GM23248 (cell line): Measurements from ENCODE around the gene SLC6A12.

ENCODE experiments used
- EZH2 ChIP-seq: fragments of 200-600 bp; sonication (generic); IDR thresholded peaks from 2 replicates; pipeline ENCODE4 v1.6.1; 2018; ENCODE audit warnings: antibody characterized with exemption, mild to moderate bottlenecking; ENCODE audit not compliant: insufficient read depth, poor library complexity, severe bottlenecking
- EZH2phosphoT487 ChIP-seq: fragments of 200-600 bp; sonication (generic); IDR thresholded peaks from 2 replicates; pipeline ENCODE4 v1.6.1; 2018; ENCODE audit warnings: antibody characterized with exemption, moderate library complexity, mild to moderate bottlenecking, low read depth; ENCODE audit not compliant: insufficient read depth

GRCh38 chr12:172732-173161 is 41.2 kb downstream of the SLC6A12 start:
- no peak for TF ChIP-seq EZH2
- no peak for TF ChIP-seq EZH2phosphoT487
